Right atrium auricular region (tissue), 2 donors: ENCODE data around the gene MYBPHL. TPM values are rescaled to one million over a fixed set of nuclear protein-coding genes. Genes with fewer than 3 reads are reported as not detected.

Experiments
- DNase-seq: peaks from one replicate; pipeline ENCODE4 v3.0.0-alpha.2; 2019; ENCODE audit warnings: low spot score
- H3K27ac ChIP-seq, 2 donors: fragments of 200-600 bp; sonication (generic); 1 replicate in 1 of 2; 2 replicates in 1 of 2; pipeline ENCODE4 v1.5.1; 2016 to 2019
- H3K27me3 ChIP-seq, 2 donors: fragments of 200-600 bp; sonication (generic); one replicate each; pipeline versions ENCODE4 v1.5.1 to v1.6.0; 2017 to 2019
- H3K36me3 ChIP-seq: fragments of 200-600 bp; sonication (generic); one replicate; pipeline ENCODE4 v1.5.1; 2016
- H3K4me1 ChIP-seq, 2 donors: fragments of 200-600 bp; sonication (generic); one replicate each; pipeline versions ENCODE4 v1.5.1 to v1.6.0; 2017 to 2019
- H3K4me3 ChIP-seq, 2 donors: fragments of 200-600 bp; sonication (generic); 1 replicate in 1 of 2; 2 replicates in 1 of 2; pipeline ENCODE4 v1.5.1; 2017 to 2019; ENCODE audit warnings: mild to moderate bottlenecking in 1 of 2, moderate library complexity in 1 of 2
- H3K9me3 ChIP-seq, 2 donors: fragments of 200-600 bp; sonication (generic); one replicate each; pipeline ENCODE4 v1.5.1; 2019
- CTCF ChIP-seq, 2 donors: fragments of 200-600 bp; sonication (generic); IDR thresholded peaks; one replicate each; pipeline ENCODE4 v1.5.1; 2019; ENCODE audit warnings: antibody characterized with exemption in 2 of 2
- total RNA-seq, 2 donors: library from RNA; depleted of rRNA; stranded (reverse); fragments of >200 nt; gene quantifications; one replicate each; pipeline ENCODE4 v1.1.0, GENCODE V29; 2016

MYBPHL gene
- total RNA-seq, 2 donors from 2014 or later, result 62.2 to 381 TPM

DNA sequence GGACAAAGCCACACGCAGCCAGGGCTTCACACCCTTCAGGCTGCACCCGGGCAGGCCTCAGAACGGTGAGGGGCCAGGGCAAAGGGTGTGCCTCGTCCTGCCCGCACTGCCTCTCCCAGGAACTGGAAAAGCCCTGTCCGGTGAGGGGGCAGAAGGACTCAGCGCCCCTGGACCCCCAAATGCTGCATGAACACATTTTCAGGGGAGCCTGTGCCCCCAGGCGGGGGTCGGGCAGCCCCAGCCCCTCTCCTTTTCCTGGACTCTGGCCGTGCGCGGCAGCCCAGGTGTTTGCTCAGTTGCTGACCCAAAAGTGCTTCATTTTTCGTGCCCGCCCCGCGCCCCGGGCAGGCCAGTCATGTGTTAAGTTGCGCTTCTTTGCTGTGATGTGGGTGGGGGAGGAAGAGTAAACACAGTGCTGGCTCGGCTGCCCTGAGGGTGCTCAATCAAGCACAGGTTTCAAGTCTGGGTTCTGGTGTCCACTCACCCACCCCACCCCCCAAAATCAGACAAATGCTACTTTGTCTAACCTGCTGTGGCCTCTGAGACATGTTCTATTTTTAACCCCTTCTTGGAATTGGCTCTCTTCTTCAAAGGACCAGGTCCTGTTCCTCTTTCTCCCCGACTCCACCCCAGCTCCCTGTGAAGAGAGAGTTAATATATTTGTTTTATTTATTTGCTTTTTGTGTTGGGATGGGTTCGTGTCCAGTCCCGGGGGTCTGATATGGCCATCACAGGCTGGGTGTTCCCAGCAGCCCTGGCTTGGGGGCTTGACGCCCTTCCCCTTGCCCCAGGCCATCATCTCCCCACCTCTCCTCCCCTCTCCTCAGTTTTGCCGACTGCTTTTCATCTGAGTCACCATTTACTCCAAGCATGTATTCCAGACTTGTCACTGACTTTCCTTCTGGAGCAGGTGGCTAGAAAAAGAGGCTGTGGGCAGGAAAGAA lies 32.0 kb downstream of the MYBPHL start:
- no peak overlapping the region for H3K27ac ChIP-seq
- peaks cover 0 to 4% of the 10 kb centered on the region in 2 donors for H3K4me1 ChIP-seq
- peak; percentile 68 for DNase-seq
- H3K36me3 ChIP-seq, result no peaks in the 10 kb centered on the region
- H3K27me3 ChIP-seq, result no peaks in the 10 kb centered on the region
- H3K4me3 ChIP-seq, result no peak overlapping the region
- H3K9me3 ChIP-seq, result no peaks in the 10 kb centered on the region
- TF ChIP-seq CTCF (IDR thresholded peaks at IDR 0.05), result no peak

- Histone ChIP-seq H3K4me3 (no peak overlapping the region), H3K36me3 (no peaks in the 10 kb centered on the region), H3K4me1 (peaks cover 0 to 4% of the 10 kb centered on the region in 2 donors), H3K27me3 (no peaks in the 10 kb centered on the region), H3K9me3 (no peaks in the 10 kb centered on the region), H3K27ac (no peak overlapping the region)
- no peak for DNase-seq
- TF ChIP-seq CTCF (IDR thresholded peaks at IDR 0.05), result no peak
Measured at GRCh38 chr1:109273570-109274288, 33.1 kb downstream of the MYBPHL start.

DNA sequence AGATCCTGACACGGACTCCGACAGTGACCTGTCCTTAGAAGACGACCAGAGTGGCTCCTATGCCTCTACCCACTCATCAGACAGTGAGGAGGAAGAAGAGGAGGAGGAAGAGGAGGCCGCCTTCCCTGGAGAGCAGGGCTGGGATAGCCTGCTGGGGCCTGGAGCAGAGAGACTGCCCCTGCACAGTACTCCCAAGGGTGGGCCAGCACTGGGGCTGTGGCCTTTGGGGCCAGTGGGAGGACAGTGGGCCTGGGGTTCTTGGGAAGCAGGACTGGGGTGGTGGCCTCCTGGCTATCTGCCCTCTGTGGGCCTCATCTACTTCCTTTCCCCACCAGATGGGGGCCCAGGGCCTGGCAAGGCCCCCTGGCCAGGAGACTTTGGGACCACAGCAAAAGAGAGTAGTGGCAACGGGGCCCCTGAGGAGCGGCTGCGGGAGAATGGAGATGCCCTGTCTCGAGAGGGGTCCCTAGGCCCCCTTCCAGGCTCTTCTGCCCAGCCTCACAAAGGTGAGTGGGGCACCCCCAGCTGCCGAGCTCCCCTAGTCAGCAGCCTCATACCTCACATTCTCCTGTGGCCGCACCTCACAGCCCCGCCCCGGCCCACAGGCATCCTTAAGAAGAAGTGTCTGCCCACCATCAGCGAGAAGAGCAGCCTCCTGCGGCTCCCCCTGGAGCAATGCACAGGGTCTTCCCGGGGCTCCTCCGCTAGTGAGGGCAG lies 33.8 kb downstream of the MYBPHL start:
- no peak overlapping the region for H3K27ac ChIP-seq
- peaks cover 0 to 4% of the 10 kb centered on the region in 2 donors for H3K4me1 ChIP-seq
- no peak overlapping the region for H3K4me3 ChIP-seq
- no peak for DNase-seq
- no peak for TF ChIP-seq CTCF (IDR thresholded peaks at IDR 0.05)
- no peaks in the 10 kb centered on the region for H3K27me3 ChIP-seq
- no peaks in the 10 kb centered on the region for H3K36me3 ChIP-seq
- H3K9me3 ChIP-seq, result no peaks in the 10 kb centered on the region

DNA sequence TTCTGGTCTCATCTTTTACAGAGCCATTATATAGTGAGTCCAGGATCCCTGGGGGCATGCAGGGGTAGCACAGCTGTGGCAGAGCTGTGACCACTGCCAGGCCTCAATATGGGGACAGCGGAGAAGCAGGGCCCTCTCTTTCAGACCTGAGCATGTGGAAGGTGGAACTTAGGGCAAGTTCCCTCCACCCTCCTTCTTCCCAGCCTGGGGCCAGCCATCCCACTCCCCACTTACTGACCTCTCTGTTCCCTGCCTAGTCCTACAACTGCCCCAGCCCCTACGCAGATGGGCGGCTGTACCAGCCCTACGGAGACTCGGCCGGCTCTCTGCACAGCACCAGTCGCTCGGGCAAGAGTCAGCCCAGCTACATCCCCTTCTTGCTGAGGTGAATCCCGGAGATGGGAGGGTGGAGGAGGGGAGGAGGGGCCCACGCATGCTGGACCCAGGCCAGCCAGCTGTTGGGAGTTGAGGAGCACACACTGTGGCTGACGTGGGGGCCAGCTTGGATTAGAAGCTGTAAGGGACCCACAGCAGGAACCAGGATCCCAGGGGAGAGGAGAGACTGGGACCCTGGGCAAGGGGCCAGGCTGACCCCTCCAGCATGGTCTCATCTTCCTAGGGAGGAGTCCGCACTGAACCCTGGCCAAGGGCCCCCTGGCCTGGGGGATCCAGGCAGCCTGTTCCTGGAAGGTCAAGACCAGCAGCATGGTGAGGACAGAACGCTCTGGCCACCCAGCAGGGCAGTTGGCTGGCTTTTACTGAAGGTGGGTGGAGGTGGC lies 34.6 kb downstream of the MYBPHL start:
- H3K4me1 ChIP-seq, result peaks cover 0 to 2% of the 10 kb centered on the region in 2 donors
- H3K27me3 ChIP-seq, result no peaks in the 10 kb centered on the region
- H3K4me3 ChIP-seq, result no peak overlapping the region
- no peaks in the 10 kb centered on the region for H3K9me3 ChIP-seq
- DNase-seq, result no peak
- H3K27ac ChIP-seq, result no peak overlapping the region
- TF ChIP-seq CTCF (IDR thresholded peaks at IDR 0.05), result no peak
- H3K36me3 ChIP-seq, result no peaks in the 10 kb centered on the region

GRCh38 chr1:109271458-109271857 lies 35.4 kb downstream of the MYBPHL start:
- no peaks in the 10 kb centered on the region for H3K4me1 ChIP-seq
- no peaks in the 10 kb centered on the region for H3K9me3 ChIP-seq
- H3K4me3 ChIP-seq, result no peak overlapping the region
- TF ChIP-seq CTCF (IDR thresholded peaks at IDR 0.05), result no peak
- no peak overlapping the region for H3K27ac ChIP-seq
- no peaks in the 10 kb centered on the region for H3K27me3 ChIP-seq
- no peaks in the 10 kb centered on the region for H3K36me3 ChIP-seq
- DNase-seq, result no peak
